ENCODE results near the gene ME2. TPM values are rescaled to one million over a fixed set of nuclear protein-coding genes. Genes with fewer than 3 reads are reported as not detected.
"Not testable (repeated sequence)": the region's sequence is repeated elsewhere in the genome, so short reads cannot be mapped to it uniquely, and the experiment has no call there.

Gene ME2
- total RNA-seq, 1 experiment from 2014 or later: 49.4 TPM

DNA sequence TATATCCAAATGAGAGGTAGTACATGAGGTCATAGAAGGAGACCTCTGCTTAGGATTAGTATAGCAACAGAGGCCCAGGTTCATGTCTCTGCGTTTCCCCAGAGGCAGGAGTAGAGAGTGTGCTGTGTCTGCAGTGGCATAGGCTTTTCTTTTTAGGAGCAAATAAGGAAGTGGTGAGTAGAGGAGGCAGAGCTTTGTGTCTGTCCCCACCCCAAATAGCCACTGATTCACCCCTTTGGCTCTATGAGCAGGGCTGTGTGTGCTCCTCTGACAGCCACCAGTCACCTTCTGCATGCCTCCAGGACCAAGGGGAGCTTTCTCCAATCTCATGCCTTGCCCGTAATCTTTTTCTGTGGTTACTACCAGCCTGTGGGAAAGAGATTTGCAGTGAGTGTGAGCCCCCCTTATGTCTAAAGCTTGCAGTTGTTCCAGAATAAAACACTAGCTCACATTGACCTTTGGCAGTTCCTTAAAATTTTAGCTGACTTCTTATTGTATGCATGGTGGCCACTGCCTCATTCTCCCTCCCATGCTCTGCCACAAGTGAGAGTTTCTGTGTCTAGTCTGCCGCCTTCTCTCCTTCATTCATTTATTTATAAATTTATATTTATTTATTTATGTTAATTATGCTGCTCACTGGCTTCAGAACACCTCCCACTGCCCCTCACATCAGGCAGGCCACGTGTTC is 65.5 kb downstream of the ME2 start:
- no peaks in the 10 kb centered on the region for H3K4me1 Mint-ChIP-seq
- TF ChIP-seq, protein P1, sequence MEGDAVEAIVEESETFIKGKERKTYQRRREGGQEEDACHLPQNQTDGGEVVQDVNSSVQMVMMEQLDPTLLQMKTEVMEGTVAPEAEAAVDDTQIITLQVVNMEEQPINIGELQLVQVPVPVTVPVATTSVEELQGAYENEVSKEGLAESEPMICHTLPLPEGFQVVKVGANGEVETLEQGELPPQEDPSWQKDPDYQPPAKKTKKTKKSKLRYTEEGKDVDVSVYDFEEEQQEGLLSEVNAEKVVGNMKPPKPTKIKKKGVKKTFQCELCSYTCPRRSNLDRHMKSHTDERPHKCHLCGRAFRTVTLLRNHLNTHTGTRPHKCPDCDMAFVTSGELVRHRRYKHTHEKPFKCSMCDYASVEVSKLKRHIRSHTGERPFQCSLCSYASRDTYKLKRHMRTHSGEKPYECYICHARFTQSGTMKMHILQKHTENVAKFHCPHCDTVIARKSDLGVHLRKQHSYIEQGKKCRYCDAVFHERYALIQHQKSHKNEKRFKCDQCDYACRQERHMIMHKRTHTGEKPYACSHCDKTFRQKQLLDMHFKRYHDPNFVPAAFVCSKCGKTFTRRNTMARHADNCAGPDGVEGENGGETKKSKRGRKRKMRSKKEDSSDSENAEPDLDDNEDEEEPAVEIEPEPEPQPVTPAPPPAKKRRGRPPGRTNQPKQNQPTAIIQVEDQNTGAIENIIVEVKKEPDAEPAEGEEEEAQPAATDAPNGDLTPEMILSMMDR (conservative IDR thresholded peaks at IDR 0.05): no peak
- no peak overlapping the region for H2AFZ ChIP-seq (ENCODE audit: low read length)
- no peaks in the 10 kb centered on the region for H3K79me2 ChIP-seq (ENCODE audit: insufficient read depth, low read length)
- no peak overlapping the region for H4K5ac ChIP-seq (ENCODE audit: insufficient read length, low read depth, low read length)
- no peak overlapping the region for H3K56ac ChIP-seq (ENCODE audit: insufficient read length, low read depth, low read length)
- H3K23ac ChIP-seq (ENCODE audit: insufficient read length, low read depth, low read length): no peak overlapping the region
- no peak overlapping the region for H2BK15ac ChIP-seq (ENCODE audit: low read depth, low read length)
- no peak overlapping the region for H4K8ac ChIP-seq (replicated peaks; ENCODE audit: insufficient read length, low read depth, low read length)
- H3K14ac ChIP-seq (ENCODE audit: insufficient read depth, low read length): no peak overlapping the region
- no peaks in the 10 kb centered on the region for H4K20me1 ChIP-seq (ENCODE audit: control insufficient read depth, insufficient read depth, insufficient read length)
- no peak overlapping the region for H3K27ac ChIP-seq (ENCODE audit: insufficient read length, low read depth, low read length)
- no peak overlapping the region for H3K4ac ChIP-seq (ENCODE audit: low read depth, low read length)
- no peak overlapping the region for H2AK5ac ChIP-seq (ENCODE audit: insufficient read length, low read length)
- no peaks in the 10 kb centered on the region for H3K27me3 ChIP-seq (ENCODE audit: insufficient read depth, low read length)
- no peaks in the 10 kb centered on the region for H3K9me3 ChIP-seq (ENCODE audit: control insufficient read depth, low read depth, low read length)
- H3K18ac ChIP-seq (ENCODE audit: insufficient read length, low read depth, low read length): no peak overlapping the region
- no peak overlapping the region for H2BK5ac ChIP-seq (ENCODE audit: insufficient read length, low read length)
- no peak overlapping the region for H2BK12ac ChIP-seq (ENCODE audit: insufficient read length, low read depth, low read length)
- H3K9me3 Mint-ChIP-seq: no peaks in the 10 kb centered on the region
- no peaks in the 10 kb centered on the region for H3K79me1 ChIP-seq (ENCODE audit: insufficient read depth, low read depth, low read length, poor library complexity, severe bottlenecking)
- no peak overlapping the region for H3K4me2 ChIP-seq (ENCODE audit: insufficient read depth, insufficient read length, low read length)
- no peak for DNase-seq
- H3K23me2 ChIP-seq (ENCODE audit: insufficient read length, low read depth, low read length, poor library complexity, severe bottlenecking): no peaks in the 10 kb centered on the region
- no peak overlapping the region for H3K9ac ChIP-seq (ENCODE audit: extremely low read depth, insufficient read length, low read length)
- no peak overlapping the region for H3K4me3 Mint-ChIP-seq
- H2BK120ac ChIP-seq (ENCODE audit: low read depth, low read length, poor library complexity, severe bottlenecking): no peak overlapping the region
- H3K27ac Mint-ChIP-seq: peak overlapping the region in 2 of 3 experiments; percentile 34 to 67; a peak in 1 of 7 replicates
- H3K4me1 ChIP-seq (ENCODE audit: insufficient read depth, low read length): no peaks in the 10 kb centered on the region
- H4K91ac ChIP-seq (ENCODE audit: insufficient read length, low read depth, low read length): no peak overlapping the region
- no peak overlapping the region for H3T11ph ChIP-seq (ENCODE audit: low read length)
- WGBS (ENCODE audit: extremely low coverage, insufficient read length, low lambda C conversion rate): no CpG with 5 or more reads among the region's 4 CpGs
- H3K27me3 Mint-ChIP-seq (ENCODE audit: low read depth): no peaks in the 10 kb centered on the region
- H3K36me3 Mint-ChIP-seq (ENCODE audit: insufficient read depth in 1 of 3, low read depth in 3 of 3): peaks cover 11 to 37% (median 27%) of the 10 kb centered on the region in 3 experiments; a peak in 6 of 7 replicates
- no peak overlapping the region for H2BK20ac ChIP-seq (ENCODE audit: low read depth, low read length, poor library complexity, severe bottlenecking)

DNA sequence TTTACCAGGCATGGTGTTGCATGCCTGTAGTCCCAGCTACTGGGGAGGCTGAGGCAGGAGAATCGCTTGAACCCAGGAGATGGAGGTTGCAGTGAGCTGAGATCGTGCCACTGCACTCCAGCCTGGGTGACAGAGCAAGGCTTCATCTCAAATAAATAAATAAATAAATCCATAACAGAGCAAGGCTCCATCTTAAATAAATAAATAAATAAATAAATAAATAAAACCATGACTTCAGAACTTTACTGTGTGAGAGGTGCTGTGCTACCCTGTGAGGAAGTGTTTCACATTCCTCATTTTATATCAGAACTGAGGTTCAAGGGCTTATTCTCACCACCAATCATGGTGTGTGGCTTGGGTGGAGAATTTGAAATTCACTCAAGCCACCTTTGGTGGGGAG is 67.0 kb downstream of the ME2 start:
- H3K23me2 ChIP-seq (ENCODE audit: insufficient read length, low read depth, low read length, poor library complexity, severe bottlenecking); H4K20me1 ChIP-seq (ENCODE audit: control insufficient read depth, insufficient read depth, insufficient read length); H3K4me2 ChIP-seq (ENCODE audit: insufficient read depth, insufficient read length, low read length); H2BK12ac ChIP-seq (ENCODE audit: insufficient read length, low read depth, low read length); DNase-seq; H3K4me1 ChIP-seq (ENCODE audit: insufficient read depth, low read length); H3K79me2 ChIP-seq (ENCODE audit: insufficient read depth, low read length); H2BK15ac ChIP-seq (ENCODE audit: low read depth, low read length); H2AK5ac ChIP-seq (ENCODE audit: insufficient read length, low read length); H2BK5ac ChIP-seq (ENCODE audit: insufficient read length, low read length); H3K27me3 Mint-ChIP-seq (ENCODE audit: low read depth); H4K8ac ChIP-seq (replicated peaks; ENCODE audit: insufficient read length, low read depth, low read length); H3K56ac ChIP-seq (ENCODE audit: insufficient read length, low read depth, low read length); H3K14ac ChIP-seq (ENCODE audit: insufficient read depth, low read length); H2BK20ac ChIP-seq (ENCODE audit: low read depth, low read length, poor library complexity, severe bottlenecking); H3K23ac ChIP-seq (ENCODE audit: insufficient read length, low read depth, low read length); H4K91ac ChIP-seq (ENCODE audit: insufficient read length, low read depth, low read length); H3K4ac ChIP-seq (ENCODE audit: low read depth, low read length); H3K4me1 Mint-ChIP-seq; H3K9me3 ChIP-seq (ENCODE audit: control insufficient read depth, low read depth, low read length); H2BK120ac ChIP-seq (ENCODE audit: low read depth, low read length, poor library complexity, severe bottlenecking); H3K4me3 Mint-ChIP-seq; H3T11ph ChIP-seq (ENCODE audit: low read length); H3K27ac ChIP-seq (ENCODE audit: insufficient read length, low read depth, low read length); H2AFZ ChIP-seq (ENCODE audit: low read length); H3K27me3 ChIP-seq (ENCODE audit: insufficient read depth, low read length); H4K5ac ChIP-seq (ENCODE audit: insufficient read length, low read depth, low read length); H3K27ac Mint-ChIP-seq; H3K79me1 ChIP-seq (ENCODE audit: insufficient read depth, low read depth, low read length, poor library complexity, severe bottlenecking); H3K9ac ChIP-seq (ENCODE audit: extremely low read depth, insufficient read length, low read length); H3K9me3 Mint-ChIP-seq; H3K18ac ChIP-seq (ENCODE audit: insufficient read length, low read depth, low read length): not testable (repeated sequence)
- peaks cover 6 to 28% (median 20%) of the 10 kb centered on the region in 3 experiments; a peak in 6 of 7 replicates for H3K36me3 Mint-ChIP-seq (ENCODE audit: insufficient read depth in 1 of 3, low read depth in 3 of 3)
- WGBS (ENCODE audit: extremely low coverage, insufficient read length, low lambda C conversion rate): no CpG with 5 or more reads among the region's 2 CpGs

All from H9 (cell line).